ENCODE results near the gene ZC3H14. TPM values are rescaled to one million over a fixed set of nuclear protein-coding genes. Genes with fewer than 3 reads are reported as not detected.

The ZC3H14 gene
- total and polyA plus RNA-seq, 11 donors, result 27.6 to 62.7 (median 42.7) TPM

GRCh38 chr14:88628033-88628432 is 65.2 kb downstream of the ZC3H14 start:
- no peak for DNase-seq

GRCh38 chr14:88628462-88628861 is 65.6 kb downstream of the ZC3H14 start:
- Histone ChIP-seq H3K4me1 (no peaks in the 10 kb centered on the region), H3K27me3 (no peaks in the 10 kb centered on the region), H3K27ac (no peak overlapping the region), H3K9me3 (no peaks in the 10 kb centered on the region), H3K4me3 (no peak overlapping the region), H3K36me3 (no peaks in the 10 kb centered on the region)
- TF ChIP-seq CTCF (IDR thresholded peaks at IDR 0.05) (no peak), POLR2A (IDR thresholded peaks at IDR 0.05) (no peak)
- DNase-seq, result no peak
- no peak for ATAC-seq
- intact Hi-C loops (cut with DNase I), result no loop called here

More at GRCh38 chr14:88628033-88628432, 65.2 kb downstream of the ZC3H14 start:
- no peak overlapping the region for H3K4me3 ChIP-seq
- no peak overlapping the region for H3K27ac ChIP-seq
- no peaks in the 10 kb centered on the region for H3K27me3 ChIP-seq
- no peaks in the 10 kb centered on the region for H3K9me3 ChIP-seq
- no peaks in the 10 kb centered on the region for H3K4me1 ChIP-seq
- H3K36me3 ChIP-seq, result no peaks in the 10 kb centered on the region
- no peak for ATAC-seq
- intact Hi-C loops (cut with DNase I), result no loop called here
- no peak for TF ChIP-seq CTCF (IDR thresholded peaks at IDR 0.05)
- TF ChIP-seq POLR2A (IDR thresholded peaks at IDR 0.05), result no peak

GRCh38 chr14:88630565-88630964 is 67.7 kb downstream of the ZC3H14 start:
- Histone ChIP-seq H3K4me1 (no peaks in the 10 kb centered on the region), H3K9me3 (no peaks in the 10 kb centered on the region), H3K27ac (no peak overlapping the region), H3K27me3 (no peaks in the 10 kb centered on the region), H3K36me3 (no peaks in the 10 kb centered on the region), H3K4me3 (no peak overlapping the region)
- DNase-seq (no peak), ATAC-seq (no peak)
- no peak for TF ChIP-seq POLR2A (IDR thresholded peaks at IDR 0.05)
- TF ChIP-seq CTCF (IDR thresholded peaks at IDR 0.05), result no peak
- WGBS, 4 donors, result 49 to 68% (median 53%) methylated on average over 6 of the region's 6 CpGs
- intact Hi-C loops (cut with DNase I), result no loop called here

GRCh38 chr14:88631091-88631490 is 68.3 kb downstream of the ZC3H14 start:
- Histone ChIP-seq H3K27me3 (no peaks in the 10 kb centered on the region), H3K4me3 (no peak overlapping the region), H3K36me3 (no peaks in the 10 kb centered on the region), H3K9me3 (no peaks in the 10 kb centered on the region), H3K27ac (no peak overlapping the region), H3K4me1 (no peaks in the 10 kb centered on the region)
- intact Hi-C loops (cut with DNase I), result no loop called here
- no peak for ATAC-seq
- DNase-seq, result no peak
- WGBS, 4 donors, result 46 to 73% (median 65%) methylated on average over 3 of the region's 3 CpGs
- TF ChIP-seq CTCF (IDR thresholded peaks at IDR 0.05) (no peak), POLR2A (IDR thresholded peaks at IDR 0.05) (no peak)

All from heart left ventricle (tissue), 16 donors.